Measurements from ENCODE around the gene IGSF6.

- no peak for TF ChIP-seq POLR2AphosphoS5 (IDR thresholded peaks at IDR 0.05)
- no peak for TF ChIP-seq CTCF (IDR thresholded peaks at IDR 0.05)
Measured at GRCh38 chr16:21650521-21650920, 1.9 kb downstream of the IGSF6 start.

All from suprapubic skin (tissue), 3 donors.